ENCODE data around the gene POLR3GL.

GRCh38 chr1:145918992-145919939 lies 45.2 kb upstream of the POLR3GL start:
- TF ChIP-seq CTCF (IDR thresholded peaks at IDR 0.05) (peak in 4 of 7 experiments; percentile 1 to 26 (median 18)), POLR2A (IDR thresholded peaks at IDR 0.05) (peak; percentile 17 to 71 (median 71))

Data from body of pancreas (tissue), 4 donors.